GM12874 (cell line): Measurements from ENCODE around the gene SH2D1A.

ENCODE experiments used
- TF ChIP-seq, protein P1 (sequence below): IDR thresholded peaks from 2 replicates; pipeline ENCODE4 v1.5.1; 2011; ENCODE audit warnings: low read depth, mild to moderate bottlenecking, control low read depth, low read length, moderate library complexity; ENCODE audit not compliant: insufficient read depth

SH2D1A gene

GRCh38 chrX:124346117-124346876, at the start of gene SH2D1A:
SH2D1A (plus strand) TSS chrX:124346563; CDS start chrX:124346643, 80 bp downstream.
- TF ChIP-seq, protein P1, sequence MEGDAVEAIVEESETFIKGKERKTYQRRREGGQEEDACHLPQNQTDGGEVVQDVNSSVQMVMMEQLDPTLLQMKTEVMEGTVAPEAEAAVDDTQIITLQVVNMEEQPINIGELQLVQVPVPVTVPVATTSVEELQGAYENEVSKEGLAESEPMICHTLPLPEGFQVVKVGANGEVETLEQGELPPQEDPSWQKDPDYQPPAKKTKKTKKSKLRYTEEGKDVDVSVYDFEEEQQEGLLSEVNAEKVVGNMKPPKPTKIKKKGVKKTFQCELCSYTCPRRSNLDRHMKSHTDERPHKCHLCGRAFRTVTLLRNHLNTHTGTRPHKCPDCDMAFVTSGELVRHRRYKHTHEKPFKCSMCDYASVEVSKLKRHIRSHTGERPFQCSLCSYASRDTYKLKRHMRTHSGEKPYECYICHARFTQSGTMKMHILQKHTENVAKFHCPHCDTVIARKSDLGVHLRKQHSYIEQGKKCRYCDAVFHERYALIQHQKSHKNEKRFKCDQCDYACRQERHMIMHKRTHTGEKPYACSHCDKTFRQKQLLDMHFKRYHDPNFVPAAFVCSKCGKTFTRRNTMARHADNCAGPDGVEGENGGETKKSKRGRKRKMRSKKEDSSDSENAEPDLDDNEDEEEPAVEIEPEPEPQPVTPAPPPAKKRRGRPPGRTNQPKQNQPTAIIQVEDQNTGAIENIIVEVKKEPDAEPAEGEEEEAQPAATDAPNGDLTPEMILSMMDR: no peak

- TF ChIP-seq, protein P1: no peak
Observed at GRCh38 chrX:124300405-124300804, 46.0 kb upstream of the SH2D1A start.

DNA sequence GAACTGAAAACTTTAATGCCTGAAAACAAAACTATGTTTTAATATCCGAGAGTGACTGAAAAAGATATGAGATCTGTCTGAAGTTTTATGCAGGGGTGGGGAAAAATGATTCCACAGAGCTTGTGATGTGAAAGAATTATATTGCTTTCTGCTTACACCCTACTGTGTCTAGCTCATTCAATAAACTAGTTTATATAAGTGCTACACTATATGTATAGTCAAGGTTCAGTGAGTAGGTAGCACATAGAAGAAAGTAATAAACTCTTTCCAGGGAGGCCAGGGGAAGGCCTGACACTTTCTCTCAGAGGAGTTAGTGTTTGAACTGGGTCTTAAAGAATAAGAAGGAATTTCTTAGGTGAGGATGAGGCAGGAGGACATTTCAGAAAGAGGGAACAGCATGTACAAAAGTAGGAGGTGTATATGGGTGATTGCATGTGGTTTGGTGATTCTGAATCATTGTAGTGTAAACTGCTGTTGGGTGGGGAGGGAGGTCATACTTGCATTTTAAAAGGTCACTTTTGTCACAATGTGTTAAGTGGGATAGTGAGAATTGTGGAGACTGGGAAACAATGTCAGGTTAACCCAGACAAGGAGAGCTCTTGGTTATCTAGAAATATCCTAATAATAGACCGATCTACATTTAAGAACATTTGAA, 39.0 kb upstream of the SH2D1A start:
- TF ChIP-seq, protein P1: no peak

GRCh38 chrX:124325732-124326131, 20.6 kb upstream of the SH2D1A start:
- TF ChIP-seq, protein P1: no peak

- TF ChIP-seq, protein P1: no peak
Observed at GRCh38 chrX:124328765-124329164, 17.6 kb upstream of the SH2D1A start.

GRCh38 chrX:124332481-124333424, 13.6 kb upstream of the SH2D1A start, which contains the start of gene TEX13D:
TEX13D (plus strand) TSS chrX:124332660; CDS start chrX:124332918, 258 bp downstream.
- TF ChIP-seq, protein P1: no peak

DNA sequence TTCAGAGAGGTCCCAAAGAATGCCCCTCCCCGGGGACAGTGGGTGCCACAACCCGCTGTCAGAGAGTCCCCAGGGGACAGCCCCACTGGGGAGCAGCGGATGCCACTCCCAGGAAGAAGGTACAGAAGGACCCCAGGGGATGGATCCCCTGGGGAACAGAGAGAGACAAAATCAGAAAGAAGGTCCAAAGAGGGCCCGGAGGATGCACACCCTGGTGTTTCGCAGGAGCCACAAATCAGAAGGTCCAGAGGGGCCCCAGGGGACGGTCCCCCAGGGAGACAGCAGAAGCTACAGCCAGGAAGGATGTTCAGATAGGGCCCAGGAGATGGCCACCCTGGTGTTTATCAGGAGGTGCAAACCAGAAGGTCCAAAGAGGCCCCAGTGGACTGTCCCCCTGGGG, 12.5 kb upstream of the SH2D1A start:
- TF ChIP-seq, protein P1: no peak
